Measurements from ENCODE around the gene BRPF1. TPM values are rescaled to one million over a fixed set of nuclear protein-coding genes. Genes with fewer than 3 reads are reported as not detected.

The BRPF1 gene
- total RNA-seq, 1 donor from 2014 or later, result 30.6 TPM

GRCh38 chr3:9743548-9743947 lies 12.0 kb downstream of the BRPF1 start:
- no peak for DNase-seq
- H3K4me1 Mint-ChIP-seq (ENCODE audit: low read depth, unreplicated experiment), result no peaks in the 10 kb centered on the region
- H3K27ac Mint-ChIP-seq (ENCODE audit: unreplicated experiment), result no peak overlapping the region
- no peak for TF ChIP-seq CTCF (IDR thresholded peaks at IDR 0.05; ENCODE audit: partially characterized antibody, unreplicated experiment)
- no peak overlapping the region for H3K4me3 Mint-ChIP-seq (ENCODE audit: unreplicated experiment)
- peaks cover 4% of the 10 kb centered on the region for H3K27me3 Mint-ChIP-seq (ENCODE audit: unreplicated experiment)
- peaks cover 5% of the 10 kb centered on the region for H3K36me3 Mint-ChIP-seq (ENCODE audit: unreplicated experiment)
- H3K9me3 Mint-ChIP-seq (ENCODE audit: unreplicated experiment), result peaks cover under 1% of the 10 kb centered on the region

- DNase-seq, result no peak
- no peaks in the 10 kb centered on the region for H3K36me3 Mint-ChIP-seq (ENCODE audit: unreplicated experiment)
- H3K4me1 Mint-ChIP-seq (ENCODE audit: low read depth, unreplicated experiment), result no peaks in the 10 kb centered on the region
- H3K9me3 Mint-ChIP-seq (ENCODE audit: unreplicated experiment), result peaks cover 6% of the 10 kb centered on the region
- TF ChIP-seq CTCF (IDR thresholded peaks at IDR 0.05; ENCODE audit: partially characterized antibody, unreplicated experiment), result no peak
- peaks cover 6% of the 10 kb centered on the region for H3K27me3 Mint-ChIP-seq (ENCODE audit: unreplicated experiment)
- H3K4me3 Mint-ChIP-seq (ENCODE audit: unreplicated experiment), result no peak overlapping the region
- H3K27ac Mint-ChIP-seq (ENCODE audit: unreplicated experiment), result no peak overlapping the region
These were observed 12.6 kb downstream of the BRPF1 start for GRCh38 chr3:9744162-9744561.

DNA sequence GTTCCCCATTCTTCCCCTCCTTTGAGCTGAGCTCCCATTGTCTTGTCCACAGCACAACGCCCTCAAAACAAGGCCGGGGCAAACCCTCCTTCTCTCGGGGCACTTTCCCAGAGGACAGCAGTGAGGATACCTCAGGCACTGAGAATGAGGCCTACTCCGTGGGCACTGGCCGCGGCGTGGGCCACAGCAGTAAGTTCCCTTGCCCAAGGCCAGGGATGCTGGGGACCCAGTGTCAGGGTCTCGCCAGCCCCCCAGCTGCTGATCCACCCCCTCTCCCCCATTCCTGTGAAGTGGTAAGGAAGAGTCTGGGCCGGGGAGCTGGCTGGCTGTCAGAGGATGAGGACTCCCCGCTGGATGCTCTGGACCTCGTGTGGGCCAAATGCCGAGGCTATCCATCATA lies 14.0 kb downstream of the BRPF1 start:
- H3K36me3 Mint-ChIP-seq (ENCODE audit: unreplicated experiment), result no peaks in the 10 kb centered on the region
- no peak overlapping the region for H3K4me3 Mint-ChIP-seq (ENCODE audit: unreplicated experiment)
- no peak for DNase-seq
- no peak overlapping the region for H3K27ac Mint-ChIP-seq (ENCODE audit: unreplicated experiment)
- H3K9me3 Mint-ChIP-seq (ENCODE audit: unreplicated experiment), result peaks cover 13% of the 10 kb centered on the region
- H3K4me1 Mint-ChIP-seq (ENCODE audit: low read depth, unreplicated experiment), result peaks cover 5% of the 10 kb centered on the region
- peaks cover 13% of the 10 kb centered on the region for H3K27me3 Mint-ChIP-seq (ENCODE audit: unreplicated experiment)
- TF ChIP-seq CTCF (IDR thresholded peaks at IDR 0.05; ENCODE audit: partially characterized antibody, unreplicated experiment), result no peak

DNA sequence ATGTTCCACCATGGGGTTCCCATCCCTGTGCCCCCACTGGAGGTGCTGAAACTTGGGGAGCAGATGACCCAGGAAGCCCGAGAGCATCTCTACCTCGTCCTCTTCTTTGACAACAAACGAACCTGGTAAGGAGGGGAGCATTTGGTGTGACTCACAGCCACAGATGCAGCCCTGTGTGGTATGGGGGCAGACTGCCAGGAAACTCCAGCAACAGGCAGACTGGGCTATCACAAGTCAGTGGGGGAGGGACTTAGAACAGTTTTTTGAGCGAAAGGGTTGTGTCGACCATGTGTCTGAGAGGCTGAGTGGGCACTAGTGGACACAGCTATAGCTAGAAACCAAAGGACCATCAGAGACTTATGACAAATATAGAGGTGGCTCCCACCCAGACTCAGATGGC lies 14.8 kb downstream of the BRPF1 start:
- no peak for DNase-seq
- H3K27ac Mint-ChIP-seq (ENCODE audit: unreplicated experiment), result no peak overlapping the region

DNA sequence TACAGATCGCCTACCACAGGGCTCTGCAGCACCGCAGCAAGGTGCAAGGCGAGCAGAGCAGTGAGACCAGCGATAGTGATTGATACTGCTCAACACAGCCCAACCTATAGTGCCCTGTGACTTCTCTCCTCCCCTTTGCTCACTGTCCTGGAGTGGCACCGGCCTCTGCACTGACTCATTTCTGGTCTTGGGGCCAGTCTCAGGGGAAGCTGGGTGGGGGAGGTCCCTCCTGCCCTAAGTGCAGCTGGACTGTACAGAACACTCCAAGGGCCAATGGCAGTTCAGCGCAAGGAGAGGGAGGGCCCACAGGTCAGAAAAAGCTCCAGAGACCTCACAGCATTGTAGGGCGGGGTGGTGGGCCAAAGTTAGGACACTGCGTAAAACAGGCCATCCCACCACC lies 15.7 kb downstream of the BRPF1 start:
- Mint-ChIP-seq H3K4me3 (ENCODE audit: unreplicated experiment) (no peak overlapping the region), H3K27ac (ENCODE audit: unreplicated experiment) (no peak overlapping the region), H3K36me3 (ENCODE audit: unreplicated experiment) (no peaks in the 10 kb centered on the region), H3K4me1 (ENCODE audit: low read depth, unreplicated experiment) (peaks cover 10% of the 10 kb centered on the region), H3K27me3 (ENCODE audit: unreplicated experiment) (peaks cover 18% of the 10 kb centered on the region), H3K9me3 (ENCODE audit: unreplicated experiment) (peaks cover 13% of the 10 kb centered on the region)
- no peak for TF ChIP-seq CTCF (IDR thresholded peaks at IDR 0.05; ENCODE audit: partially characterized antibody, unreplicated experiment)
- DNase-seq, result no peak

More for the DNA sequence above, 14.8 kb downstream of the BRPF1 start:
- H3K36me3 Mint-ChIP-seq (ENCODE audit: unreplicated experiment), result no peaks in the 10 kb centered on the region
- H3K9me3 Mint-ChIP-seq (ENCODE audit: unreplicated experiment), result peaks cover 13% of the 10 kb centered on the region
- H3K4me1 Mint-ChIP-seq (ENCODE audit: low read depth, unreplicated experiment), result peaks cover 7% of the 10 kb centered on the region
- no peak overlapping the region for H3K4me3 Mint-ChIP-seq (ENCODE audit: unreplicated experiment)
- H3K27me3 Mint-ChIP-seq (ENCODE audit: unreplicated experiment), result peaks cover 13% of the 10 kb centered on the region
- TF ChIP-seq CTCF (IDR thresholded peaks at IDR 0.05; ENCODE audit: partially characterized antibody, unreplicated experiment), result no peak

Measured in glutamatergic neuron (in vitro differentiated cells).